Forelimb muscle (tissue), 1 donor: ENCODE data around the gene KIAA1958. TPM values are rescaled to one million over a fixed set of nuclear protein-coding genes. Genes with fewer than 3 reads are reported as not detected.

Source experiments
- polyA plus RNA-seq: library from polyadenylated mRNA; unstranded; fragments of 120-200 nt; gene quantifications from one replicate; pipeline ENCODE4 v1.2.1, GENCODE V29; 2013; ENCODE audit not compliant: insufficient read length

KIAA1958 gene
- polyA plus RNA-seq, 1 donor, result 3.3 TPM

Other genes starting within 250 kb of the KIAA1958 start
- 14.6 TPM for gene PTBP3, start 153.2 kb upstream of the KIAA1958 start, polyA plus RNA-seq
- 63.5 TPM for gene HSDL2, start 106.7 kb upstream of the KIAA1958 start, polyA plus RNA-seq
- 13.9 TPM for gene INIP, start 231.3 kb downstream of the KIAA1958 start, polyA plus RNA-seq